GM12878 (cell line): Measurements from ENCODE around the gene TMEM150B. TPM values are rescaled to one million over a fixed set of nuclear protein-coding genes. Genes with fewer than 3 reads are reported as not detected.

Source experiments
- ATAC-seq: fragments of 200-7000 bp; cut with Tn5 transposase; 3 replicates; pipeline ENCODE4 v1.9.1; 2020; ENCODE audit warnings: mild to moderate bottlenecking, moderate library complexity
- BruUV-seq: library from RNA; stranded (reverse); fragments of 400-500 nt; replicated peaks from 2 replicates; lab custom pipeline; 2021; lab: Mats Ljungman, UMichigan
- CTCF ChIA-PET: fragments of 300-600 bp; sonication (Branson Sonifier 250); formaldehyde crosslinking; extraction: SDS; loops from one replicate; lab custom pipeline; 2021; ENCODE audit warnings: inconsistent platforms; lab: Yijun Ruan, JAX
- POLR2A ChIA-PET: fragments of 350-600 bp; formaldehyde crosslinking; extraction: SDS; loops from one replicate; lab custom pipeline; 2021; ENCODE audit warnings: inconsistent platforms; lab: Charles Lee
- RAD21 ChIA-PET: fragments of 300-600 bp; sonication (Branson Sonifier 250); formaldehyde crosslinking; loops from one replicate; lab custom pipeline; 2023; ENCODE audit warnings: antibody characterized with exemption; ENCODE audit not compliant: unreplicated experiment; lab: Charles Lee
- SMC1A ChIA-PET: fragments of 300-600 bp; sonication (Branson Sonifier 250); formaldehyde crosslinking; loops from one replicate; lab custom pipeline; 2023; ENCODE audit not compliant: unreplicated experiment, uncharacterized antibody; lab: Charles Lee
- DNase-seq: peaks from one replicate; pipeline ENCODE4 v3.0.0-alpha.2; 2011; ENCODE audit warnings: low read depth, low spot score
- FAIRE-seq: peaks from 3 replicates; lab custom pipeline; 2011; peaks lifted over from hg19 to GRCh38; lab: Jason Lieb, UNC
- H2AFZ ChIP-seq: 2 replicates; pipeline ENCODE4 v1.6.0; 2011; ENCODE audit warnings: low read depth, low read length, control low read depth; ENCODE audit not compliant: control insufficient read depth
- H3K27ac ChIP-seq: 2 replicates; pipeline ENCODE4 v1.5.1; 2011; ENCODE audit warnings: control low read depth; ENCODE audit not compliant: control insufficient read depth, insufficient read depth
- H3K27me3 ChIP-seq, 2 experiments: replicated peaks in 1 of 2; 2 replicates each; pipeline versions ENCODE4 v1.6.0 to v1.6.1; 2011; ENCODE audit warnings: low read length in 1 of 2; ENCODE audit not compliant: control insufficient read depth in 2 of 2, insufficient read depth in 2 of 2
- H3K36me3 ChIP-seq, 2 experiments: 2 replicates each; pipeline ENCODE4 v1.5.1; 2011; ENCODE audit warnings: low read length in 1 of 2; ENCODE audit not compliant: control insufficient read depth in 2 of 2, insufficient read depth in 2 of 2
- H3K4me1 ChIP-seq: 2 replicates; pipeline ENCODE4 v1.6.1; 2011; ENCODE audit warnings: mild to moderate bottlenecking, low read length, moderate library complexity, mixed read lengths; ENCODE audit not compliant: control insufficient read depth, insufficient read depth
- H3K4me2 ChIP-seq: 2 replicates; pipeline ENCODE4 v1.6.0; 2011; ENCODE audit warnings: control low read depth; ENCODE audit not compliant: control insufficient read depth, insufficient read depth
- H3K4me3 ChIP-seq: fragments of 200-600 bp; sonication (generic); 2 replicates; pipeline ENCODE4 v1.5.1; 2016
- H3K79me2 ChIP-seq: 2 replicates; pipeline ENCODE4 v1.6.0; 2011; ENCODE audit warnings: low read length; ENCODE audit not compliant: control insufficient read depth, insufficient read depth
- H3K9ac ChIP-seq: 2 replicates; pipeline ENCODE4 v1.8.0; 2011; ENCODE audit warnings: low read length, control low read depth, mixed read lengths; ENCODE audit not compliant: control insufficient read depth, insufficient read depth
- H3K9me3 ChIP-seq: replicated peaks from 3 replicates; pipeline ENCODE4 v1.5.1; 2011; ENCODE audit warnings: mild to moderate bottlenecking, low read length; ENCODE audit not compliant: control insufficient read depth, insufficient read depth
- H4K20me1 ChIP-seq: 2 replicates; pipeline ENCODE4 v1.6.0; 2011; ENCODE audit not compliant: control insufficient read depth, insufficient read depth
- ATF3 ChIP-seq: IDR thresholded peaks from 2 replicates; pipeline ENCODE4 v1.6.1; 2011; ENCODE audit warnings: low read depth, mild to moderate bottlenecking, low read length, moderate library complexity, borderline replicate concordance; ENCODE audit errors: extremely low read depth
- CBX3 ChIP-seq: fragments of 200-600 bp; sonication (generic); IDR thresholded peaks from 2 replicates; pipeline ENCODE4 v1.6.1; 2016; ENCODE audit warnings: low read depth, borderline replicate concordance
- CBX5 ChIP-seq: sonication (generic); IDR thresholded peaks from 2 replicates; pipeline ENCODE4 v1.6.1; 2016; ENCODE audit warnings: low read depth, moderate library complexity, mild to moderate bottlenecking, inconsistent platforms
- EP300 ChIP-seq, 2 experiments: fragments of 150-350 bp in 1 of 2; IDR thresholded peaks; 2 replicates each; pipeline ENCODE4 v1.6.1; 2011 to 2012; ENCODE audit warnings: low read depth in 2 of 2, low read length in 2 of 2, borderline replicate concordance in 1 of 2, improper control_type of control experiment in 1 of 2, inconsistent platforms in 1 of 2; ENCODE audit not compliant: control insufficient read depth in 1 of 2
- HDAC6 ChIP-seq: fragments of 200-600 bp; sonication (generic); IDR thresholded peaks from one replicate; pipeline ENCODE4 v1.8.0; 2017; ENCODE audit warnings: antibody characterized with exemption; ENCODE audit not compliant: unreplicated experiment
- IRF4 ChIP-seq: IDR thresholded peaks from 2 replicates; pipeline ENCODE4 v1.6.1; 2011; ENCODE audit warnings: low read depth, low read length
- POLR2AphosphoS2 ChIP-seq: IDR thresholded peaks from 2 replicates; pipeline ENCODE4 v1.6.1; 2011; ENCODE audit warnings: low read depth, mild to moderate bottlenecking, low read length, improper control_type of control experiment, moderate library complexity
- RAD21 ChIP-seq: IDR thresholded peaks from 2 replicates; pipeline ENCODE4 v1.6.1; 2011; ENCODE audit warnings: mild to moderate bottlenecking, low read depth, low read length, moderate library complexity; ENCODE audit not compliant: insufficient read depth
- SUZ12 ChIP-seq: fragments of 200-600 bp; sonication (generic); IDR thresholded peaks from one replicate; pipeline ENCODE4 v1.6.1; 2018; ENCODE audit warnings: antibody characterized with exemption, mild to moderate bottlenecking; ENCODE audit not compliant: unreplicated experiment
- ZBED1 ChIP-seq: IDR thresholded peaks from 2 replicates; pipeline ENCODE4 v1.6.1; 2016; ENCODE audit warnings: borderline replicate concordance
- WGBS: methylation state at CpG from one replicate; pipeline ENCODE4 v1.1.6; 2016; ENCODE audit warnings: low lambda C conversion rate; ENCODE audit not compliant: insufficient replicate concordance, insufficient coverage; ENCODE audit errors: missing lambda C conversion rate; 5-methylcytosine and 5-hydroxymethylcytosine counted together
- in situ Hi-C: fragments of 300-500 bp; cut with MboI; formaldehyde crosslinking; loops from 9 replicates; pipeline ENCODE4 v1.14.3; 2018; ENCODE audit warnings: mixed read lengths
- intact Hi-C: fragments of 100-400 bp; cut with micrococcal nuclease; formaldehyde crosslinking; loops from one replicate; pipeline ENCODE4 v1.14.2; 2022; ENCODE audit not compliant: unreplicated experiment
- polyA plus RNA-seq, 11 experiments: library from polyadenylated mRNA; depleted of rRNA in 4 of 11; unstranded in 6 of 11; stranded (reverse) in 5 of 11; fragments of >200 nt; fragmentation: Nextera tagmentation in 4 of 11; fragmentation: Illumina TruSeq in 1 of 11; extraction: Ambion mirVana in 4 of 11; extraction: Trizol in 1 of 11; gene quantifications; 1 replicate in 1 of 11; 2 replicates in 10 of 11; pipeline versions ENCODE4 v1.2.1 to v1.2.3, GENCODE V29; 2011 to 2016; ENCODE audit warnings: inconsistent platforms in 2 of 11, missing spikeins in 2 of 11, low read depth in 1 of 11
- total RNA-seq, 4 experiments: library from RNA; depleted of rRNA in 3 of 4; stranded (reverse); fragments of >200 nt in 3 of 4; fragmentation: Illumina TruSeq in 1 of 4; extraction: Trizol in 1 of 4; gene quantifications; 2 replicates each; pipeline versions ENCODE4 v1.2.1 to v1.2.3, GENCODE V29; 2013 to 2021

Gene TMEM150B
- total and polyA plus RNA-seq, 10 of the 15 experiments (the other 5 are each of a cell fraction or from before 2014, with no cell fraction given): 0.09 to 0.23 (median 0.18) TPM; not detected in 6

GRCh38 chr19:55348317-55349034 lies 23.3 kb upstream of the TMEM150B start:
- POLR2A ChIA-PET: interaction anchor here (1.0 to 1.4 kb wide), 2 partner anchors 9 to 52 kb away, joined by 3 read pairs; partner anchors contain the start of gene KMT5C

More at GRCh38 chr19:55348317-55349034, 23.3 kb upstream of the TMEM150B start:
- Histone ChIP-seq H3K9me3 (no peaks in the 10 kb centered on the region), H3K79me2 (no peaks in the 10 kb centered on the region), H3K4me2 (no peak overlapping the region), H3K4me1 (no peaks in the 10 kb centered on the region; the same call in 1 of the 2 replicates), H3K27ac (no peak overlapping the region), H2AFZ (no peak overlapping the region), H3K9ac (no peak overlapping the region), H3K4me3 (no peak overlapping the region), H3K27me3 (peaks cover 4 to 5% of the 10 kb centered on the region in 2 experiments; a peak in 3 of 4 replicates), H4K20me1 (no peaks in the 10 kb centered on the region; the same call in 1 of the 2 replicates), H3K36me3 (no peaks in the 10 kb centered on the region; a peak in 1 of 4 replicates)
- ChIA-PET SMC1A (interaction anchor here (0.6 kb wide), 1 partner anchor 1434 kb away, joined by 3 read pairs; no protein-coding TSS in a partner anchor), CTCF (interaction anchor here (0.6 to 0.7 kb wide), 2 partner anchors 47 to 57 kb away, joined by 3 to 4 read pairs; no protein-coding TSS in a partner anchor), RAD21 (no interaction called here)
- in situ Hi-C loops: no loop called here
- DNase-seq: no peak
- intact Hi-C loops: no loop called here
- TF ChIP-seq HDAC6 (no peak), CBX3 (no peak), SUZ12 (no peak), ZBED1 (no peak), RAD21 (no peak), IRF4 (no peak), CBX5 (no peak), EP300 (IDR thresholded peaks at IDR 0.05; ENCODE audit: borderline replicate concordance in 1 of 2, control insufficient read depth in 1 of 2, low read depth in 2 of 2, low read length in 2 of 2) (no peak), POLR2AphosphoS2 (no peak), ATF3 (no peak)
- WGBS: 87% methylated on average over 22 of the region's 22 CpGs
- no peak for FAIRE-seq
- no peak for ATAC-seq
- no TSS peak for BruUV-seq
